GM12878 (cell line): ENCODE measurements around the gene FAM200B. TPM values are rescaled to one million over a fixed set of nuclear protein-coding genes. Genes with fewer than 3 reads are reported as not detected.

Experiments used
- ATAC-seq: fragments of 200-7000 bp; cut with Tn5 transposase; 3 replicates; pipeline ENCODE4 v1.9.1; 2020; ENCODE audit warnings: mild to moderate bottlenecking, moderate library complexity
- BruUV-seq: library from RNA; stranded (reverse); fragments of 400-500 nt; replicated peaks from 2 replicates; lab custom pipeline; 2021; lab: Mats Ljungman, UMichigan
- CTCF ChIA-PET: fragments of 300-600 bp; sonication (Branson Sonifier 250); formaldehyde crosslinking; extraction: SDS; loops from one replicate; lab custom pipeline; 2021; ENCODE audit warnings: inconsistent platforms; lab: Yijun Ruan, JAX
- POLR2A ChIA-PET: fragments of 350-600 bp; formaldehyde crosslinking; extraction: SDS; loops from one replicate; lab custom pipeline; 2021; ENCODE audit warnings: inconsistent platforms; lab: Charles Lee
- RAD21 ChIA-PET: fragments of 300-600 bp; sonication (Branson Sonifier 250); formaldehyde crosslinking; loops from one replicate; lab custom pipeline; 2023; ENCODE audit warnings: antibody characterized with exemption; ENCODE audit not compliant: unreplicated experiment; lab: Charles Lee
- SMC1A ChIA-PET: fragments of 300-600 bp; sonication (Branson Sonifier 250); formaldehyde crosslinking; loops from one replicate; lab custom pipeline; 2023; ENCODE audit not compliant: unreplicated experiment, uncharacterized antibody; lab: Charles Lee
- DNase-seq: peaks from one replicate; pipeline ENCODE4 v3.0.0-alpha.2; 2011; ENCODE audit warnings: low read depth, low spot score
- FAIRE-seq: peaks from 3 replicates; lab custom pipeline; 2011; peaks lifted over from hg19 to GRCh38; lab: Jason Lieb, UNC
- H2AFZ ChIP-seq: 2 replicates; pipeline ENCODE4 v1.6.0; 2011; ENCODE audit warnings: low read depth, low read length, control low read depth; ENCODE audit not compliant: control insufficient read depth
- H3K27ac ChIP-seq: 2 replicates; pipeline ENCODE4 v1.5.1; 2011; ENCODE audit warnings: control low read depth; ENCODE audit not compliant: control insufficient read depth, insufficient read depth
- H3K27me3 ChIP-seq, 2 experiments: replicated peaks in 1 of 2; 2 replicates each; pipeline versions ENCODE4 v1.6.0 to v1.6.1; 2011; ENCODE audit warnings: low read length in 1 of 2; ENCODE audit not compliant: control insufficient read depth in 2 of 2, insufficient read depth in 2 of 2
- H3K36me3 ChIP-seq, 2 experiments: 2 replicates each; pipeline ENCODE4 v1.5.1; 2011; ENCODE audit warnings: low read length in 1 of 2; ENCODE audit not compliant: control insufficient read depth in 2 of 2, insufficient read depth in 2 of 2
- H3K4me1 ChIP-seq: 2 replicates; pipeline ENCODE4 v1.6.1; 2011; ENCODE audit warnings: mild to moderate bottlenecking, low read length, moderate library complexity, mixed read lengths; ENCODE audit not compliant: control insufficient read depth, insufficient read depth
- H3K4me2 ChIP-seq: 2 replicates; pipeline ENCODE4 v1.6.0; 2011; ENCODE audit warnings: control low read depth; ENCODE audit not compliant: control insufficient read depth, insufficient read depth
- H3K4me3 ChIP-seq: fragments of 200-600 bp; sonication (generic); 2 replicates; pipeline ENCODE4 v1.5.1; 2016
- H3K79me2 ChIP-seq: 2 replicates; pipeline ENCODE4 v1.6.0; 2011; ENCODE audit warnings: low read length; ENCODE audit not compliant: control insufficient read depth, insufficient read depth
- H3K9ac ChIP-seq: 2 replicates; pipeline ENCODE4 v1.8.0; 2011; ENCODE audit warnings: low read length, control low read depth, mixed read lengths; ENCODE audit not compliant: control insufficient read depth, insufficient read depth
- H3K9me3 ChIP-seq: replicated peaks from 3 replicates; pipeline ENCODE4 v1.5.1; 2011; ENCODE audit warnings: mild to moderate bottlenecking, low read length; ENCODE audit not compliant: control insufficient read depth, insufficient read depth
- H4K20me1 ChIP-seq: 2 replicates; pipeline ENCODE4 v1.6.0; 2011; ENCODE audit not compliant: control insufficient read depth, insufficient read depth
- CREB1 ChIP-seq: IDR thresholded peaks from 2 replicates; pipeline ENCODE4 v1.6.1; 2012; ENCODE audit warnings: low read depth, mild to moderate bottlenecking, inconsistent platforms
- E4F1 ChIP-seq: fragments of 450-650 bp; IDR thresholded peaks from 2 replicates; pipeline ENCODE4 v1.6.1; 2018; ENCODE audit warnings: borderline replicate concordance, mild to moderate bottlenecking; ENCODE audit not compliant: partially characterized antibody
- ETV6 ChIP-seq, 2 experiments: fragments of 450-650 bp in 1 of 2; IDR thresholded peaks in 1 of 2; conservative IDR thresholded peaks in 1 of 2; 2 replicates each; pipeline ENCODE4 v1.6.1; 2014; ENCODE audit warnings: antibody characterized with exemption in 1 of 2, borderline replicate concordance in 1 of 2, low read depth in 1 of 2, mild to moderate bottlenecking in 1 of 2, moderate library complexity in 1 of 2
- FOXM1 ChIP-seq: IDR thresholded peaks from 2 replicates; pipeline ENCODE4 v1.6.1; 2012; ENCODE audit warnings: low read depth, mild to moderate bottlenecking, inconsistent platforms, low read length, moderate library complexity
- GABPA ChIP-seq: IDR thresholded peaks from 2 replicates; pipeline ENCODE4 v1.6.1; 2014; ENCODE audit warnings: antibody characterized with exemption, low read depth, mild to moderate bottlenecking, inconsistent platforms
- HCFC1 ChIP-seq: fragments of 150-350 bp; IDR thresholded peaks from 2 replicates; pipeline ENCODE4 v1.6.1; 2014; ENCODE audit warnings: low read length
- IRF3 ChIP-seq: fragments of 450-650 bp; IDR thresholded peaks from 2 replicates; pipeline ENCODE4 v1.6.1; 2014; ENCODE audit warnings: mild to moderate bottlenecking
- JUNB ChIP-seq: IDR thresholded peaks from 2 replicates; pipeline ENCODE4 v1.6.1; 2016; ENCODE audit warnings: antibody characterized with exemption, mild to moderate bottlenecking
- MTA3 ChIP-seq: IDR thresholded peaks from 2 replicates; pipeline ENCODE4 v1.6.1; 2012; ENCODE audit warnings: low read length, inconsistent platforms, borderline replicate concordance
- NBN ChIP-seq: fragments of 450-650 bp; IDR thresholded peaks from 2 replicates; pipeline ENCODE4 v1.6.1; 2016
- POLR2AphosphoS2 ChIP-seq: IDR thresholded peaks from 2 replicates; pipeline ENCODE4 v1.6.1; 2011; ENCODE audit warnings: low read depth, mild to moderate bottlenecking, low read length, improper control_type of control experiment, moderate library complexity
- RBBP5 ChIP-seq: fragments of 200-600 bp; sonication (generic); conservative IDR thresholded peaks from 2 replicates; pipeline ENCODE4 v1.6.1; 2016
- SMC3 ChIP-seq: IDR thresholded peaks from 2 replicates; pipeline ENCODE4 v1.6.1; 2011; ENCODE audit warnings: low read length, improper control_type of control experiment, borderline replicate concordance
- ZNF24 ChIP-seq: fragments of 450-650 bp; IDR thresholded peaks from 2 replicates; pipeline ENCODE4 v1.6.1; 2017; ENCODE audit warnings: antibody characterized with exemption, mild to moderate bottlenecking
- WGBS: methylation state at CpG from one replicate; pipeline ENCODE4 v1.1.6; 2016; ENCODE audit warnings: low lambda C conversion rate; ENCODE audit not compliant: insufficient replicate concordance, insufficient coverage; ENCODE audit errors: missing lambda C conversion rate; 5-methylcytosine and 5-hydroxymethylcytosine counted together
- in situ Hi-C: fragments of 300-500 bp; cut with MboI; formaldehyde crosslinking; loops from 9 replicates; pipeline ENCODE4 v1.14.3; 2018; ENCODE audit warnings: mixed read lengths
- intact Hi-C: fragments of 100-400 bp; cut with micrococcal nuclease; formaldehyde crosslinking; loops from one replicate; pipeline ENCODE4 v1.14.2; 2022; ENCODE audit not compliant: unreplicated experiment
- polyA plus RNA-seq, 11 experiments: library from polyadenylated mRNA; depleted of rRNA in 4 of 11; unstranded in 6 of 11; stranded (reverse) in 5 of 11; fragments of >200 nt; fragmentation: Nextera tagmentation in 4 of 11; fragmentation: Illumina TruSeq in 1 of 11; extraction: Ambion mirVana in 4 of 11; extraction: Trizol in 1 of 11; gene quantifications; 1 replicate in 1 of 11; 2 replicates in 10 of 11; pipeline versions ENCODE4 v1.2.1 to v1.2.3, GENCODE V29; 2011 to 2016; ENCODE audit warnings: inconsistent platforms in 2 of 11, missing spikeins in 2 of 11, low read depth in 1 of 11
- total RNA-seq, 4 experiments: library from RNA; depleted of rRNA in 3 of 4; stranded (reverse); fragments of >200 nt in 3 of 4; fragmentation: Illumina TruSeq in 1 of 4; extraction: Trizol in 1 of 4; gene quantifications; 2 replicates each; pipeline versions ENCODE4 v1.2.1 to v1.2.3, GENCODE V29; 2013 to 2021

Gene FAM200B
- total and polyA plus RNA-seq, 10 of the 15 experiments (the other 5 are each of a cell fraction or from before 2014, with no cell fraction given), result 13.8 to 48.5 (median 25.5) TPM

DNA sequence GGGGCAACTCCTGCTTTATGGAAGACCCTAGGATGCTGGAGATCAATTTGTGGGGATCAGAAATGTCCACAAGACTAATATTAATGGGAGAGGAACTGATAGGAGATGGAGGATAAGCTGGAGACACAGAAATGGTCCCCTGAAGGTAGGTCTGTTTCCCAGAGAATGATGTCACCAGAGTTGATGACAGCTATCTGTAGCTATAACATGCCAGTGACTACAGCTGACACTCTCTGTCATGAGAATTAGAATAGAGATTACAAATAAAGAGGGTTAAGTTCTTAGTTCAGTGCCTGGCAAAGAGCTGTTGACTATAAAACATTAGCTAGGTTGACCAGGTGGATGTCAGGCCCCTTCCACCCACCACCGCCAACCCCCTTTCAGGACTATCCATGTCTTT is 30.6 kb downstream of the FAM200B start:
- H3K79me2 ChIP-seq, result no peaks in the 10 kb centered on the region
- H4K20me1 ChIP-seq, result no peaks in the 10 kb centered on the region
- no peaks in the 10 kb centered on the region for H3K36me3 ChIP-seq
- CTCF ChIA-PET, result interaction anchor here (0.6 to 1.2 kb wide), 3 partner anchors 17 to 171 kb away, joined by 3 to 4 read pairs (median 3); no protein-coding TSS in a partner anchor
- H3K9me3 ChIP-seq, result no peaks in the 10 kb centered on the region
- DNase-seq, result no peak
- in situ Hi-C loops (no loop called here), intact Hi-C loops (loop anchor here (10.0 kb wide), 1 partner anchor 477 kb away; no protein-coding TSS in a partner anchor)
- no peak for ATAC-seq
- BruUV-seq, result no TSS peak
- H3K4me2 ChIP-seq, result no peak overlapping the region
- TF ChIP-seq SMC3 (no peak), MTA3 (no peak), RBBP5 (no peak), JUNB (no peak), POLR2AphosphoS2 (no peak), NBN (no peak), CREB1 (no peak), HCFC1 (no peak), IRF3 (no peak), FOXM1 (no peak), ETV6 (conservative IDR thresholded peaks at IDR 0.05 in 1 of 2, IDR thresholded peaks at IDR 0.05 in 1 of 2; ENCODE audit: borderline replicate concordance in 1 of 2, low read depth in 1 of 2) (no peak), GABPA (no peak), E4F1 (no peak), ZNF24 (no peak)
- H3K4me1 ChIP-seq, result no peaks in the 10 kb centered on the region
- H2AFZ ChIP-seq, result no peak overlapping the region
- H3K27me3 ChIP-seq, result no peaks in the 10 kb centered on the region
- POLR2A ChIA-PET, result no interaction called here
- RAD21 ChIA-PET, result interaction anchor here (1.0 kb wide), 1 partner anchor 170 kb away, joined by 3 read pairs; no protein-coding TSS in a partner anchor
- no peak overlapping the region for H3K4me3 ChIP-seq
- SMC1A ChIA-PET, result no interaction called here
- no peak overlapping the region for H3K27ac ChIP-seq
- no peak overlapping the region for H3K9ac ChIP-seq
- WGBS, result 86% methylated on average over 1 of the region's 1 CpG
- FAIRE-seq, result no peak
